HL-60 (cell line): Measurements from ENCODE around the gene LRMDA.

ENCODE experiments used
- DNase-seq, 2 experiments: peaks; one replicate each; pipeline ENCODE4 v3.0.0-alpha.2; 2010 to 2020; ENCODE audit warnings: low read depth in 1 of 2, low spot score in 1 of 2
- H3K27ac ChIP-seq: fragments of 250-450 bp; sonication (Bioruptor Pico); replicated peaks from 2 replicates; pipeline ENCODE4 v1.5.1; 2020; ENCODE audit warnings: mild to moderate bottlenecking, moderate library complexity
- H3K27me3 ChIP-seq: fragments of 250-450 bp; sonication (Bioruptor Pico); 2 replicates; pipeline ENCODE4 v1.5.1; 2021; ENCODE audit warnings: mild to moderate bottlenecking, moderate library complexity; ENCODE audit not compliant: insufficient read depth, poor library complexity, severe bottlenecking
- H3K4me3 ChIP-seq: replicated peaks from 2 replicates; pipeline ENCODE4 v1.5.1; 2011; ENCODE audit warnings: mild to moderate bottlenecking, control low read depth, low read length; ENCODE audit not compliant: insufficient read depth
- CTCF ChIP-seq: IDR thresholded peaks from one replicate; pipeline ENCODE4 v1.5.1; 2011; ENCODE audit warnings: low read length, control low read depth, inconsistent platforms; ENCODE audit not compliant: insufficient read depth
- GABPA ChIP-seq: IDR thresholded peaks from 2 replicates; pipeline ENCODE4 v1.6.1; 2012; ENCODE audit warnings: low read depth
- POLR2AphosphoS5 ChIP-seq: IDR thresholded peaks from 2 replicates; pipeline ENCODE4 v1.6.1; 2012; ENCODE audit warnings: low read depth
- REST ChIP-seq: IDR thresholded peaks from 2 replicates; pipeline ENCODE4 v1.6.1; 2012; ENCODE audit warnings: low read depth; ENCODE audit not compliant: insufficient replicate concordance
- SPI1 ChIP-seq: IDR thresholded peaks from 2 replicates; pipeline ENCODE4 v1.6.1; 2012; ENCODE audit warnings: low read depth, mild to moderate bottlenecking, borderline replicate concordance

The LRMDA gene

GRCh38 chr10:75851580-75852345 lies 420.3 kb downstream of the LRMDA start:
- Histone ChIP-seq H3K4me3 (no peak overlapping the region), H3K27ac (no peak overlapping the region), H3K27me3 (no peaks in the 10 kb centered on the region)
- no peak for TF ChIP-seq CTCF
- no peak for TF ChIP-seq POLR2AphosphoS5
- TF ChIP-seq REST = no peak
- TF ChIP-seq GABPA = no peak
- TF ChIP-seq SPI1 = no peak
- DNase-seq = no peak

- TF ChIP-seq SPI1 (no peak), CTCF (peak; percentile 12)
- H3K4me3 ChIP-seq = no peak overlapping the region
- H3K27me3 ChIP-seq = no peaks in the 10 kb centered on the region
- no peak for DNase-seq
- H3K27ac ChIP-seq = no peak overlapping the region
These were observed 421.5 kb downstream of the LRMDA start for GRCh38 chr10:75852851-75853484.

- H3K4me3 ChIP-seq = no peak overlapping the region
- H3K27ac ChIP-seq = no peak overlapping the region
- DNase-seq = no peak
- TF ChIP-seq POLR2AphosphoS5 (no peak), CTCF (no peak), REST (no peak), GABPA (no peak), SPI1 (no peak)
- no peaks in the 10 kb centered on the region for H3K27me3 ChIP-seq
These were observed 425.9 kb downstream of the LRMDA start for GRCh38 chr10:75857269-75857846.
